CD4-positive, alpha-beta T cell treated with Interferon gamma for 1 hour (primary cell): ENCODE results near the gene LRRC49.

Experiments used
- DNase-seq: peaks from one replicate; pipeline ENCODE4 v3.0.0-alpha.2; 2020

The LRRC49 gene

DNA sequence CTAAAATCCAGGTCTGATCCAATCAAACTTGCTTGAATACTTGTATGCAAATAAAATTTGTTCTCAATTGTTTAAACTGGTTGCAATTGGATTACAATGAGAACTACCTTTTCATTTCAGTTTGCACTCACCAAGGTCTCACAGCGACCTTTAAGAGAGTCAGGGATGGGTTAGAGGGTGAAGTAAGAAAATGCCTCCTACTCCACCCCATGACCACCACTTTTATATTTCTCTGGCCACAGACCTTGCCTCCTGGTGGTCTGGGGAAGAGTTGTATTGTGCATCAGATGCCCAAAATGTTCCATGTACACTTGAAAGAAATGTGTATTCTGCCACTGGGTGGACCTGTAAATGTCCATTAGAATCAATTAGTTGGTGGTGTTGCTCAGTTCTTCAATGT lies 206.3 kb downstream of the LRRC49 start:
- no peak for DNase-seq
